Hematopoietic multipotent progenitor cell treated with erythropoietin and hydrocortisone succinate and interleukin-3 and kit ligand, for 6 days (in vitro differentiated cells): ENCODE data around the gene C2orf69.
A peak's percentile ranks its signal among the peaks of the same experiment; 100 is the strongest.

Source experiments
- DNase-seq: peaks from one replicate; pipeline ENCODE4 v3.0.0-alpha.2; 2015

The C2orf69 gene

DNA sequence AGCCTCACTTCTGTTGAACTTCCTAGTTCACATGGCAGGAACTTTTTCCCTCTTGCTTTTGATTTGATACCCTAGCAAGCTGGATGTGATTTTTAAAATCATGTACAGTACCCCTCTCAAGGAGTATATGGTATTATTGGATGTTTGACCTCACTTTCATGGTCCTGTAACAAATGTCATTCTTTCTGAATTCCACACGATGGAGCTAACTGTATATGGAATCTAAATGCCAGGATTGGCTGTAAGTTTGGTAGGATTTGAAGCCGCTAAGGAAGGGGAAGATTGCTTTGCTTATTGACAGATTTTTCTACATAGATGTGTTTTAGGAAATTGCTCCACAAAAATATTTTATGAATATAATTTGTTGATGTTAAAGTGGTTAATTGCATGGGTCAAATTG, 62.6 kb downstream of the C2orf69 start:
- DNase-seq, result peak; percentile 29

DNA sequence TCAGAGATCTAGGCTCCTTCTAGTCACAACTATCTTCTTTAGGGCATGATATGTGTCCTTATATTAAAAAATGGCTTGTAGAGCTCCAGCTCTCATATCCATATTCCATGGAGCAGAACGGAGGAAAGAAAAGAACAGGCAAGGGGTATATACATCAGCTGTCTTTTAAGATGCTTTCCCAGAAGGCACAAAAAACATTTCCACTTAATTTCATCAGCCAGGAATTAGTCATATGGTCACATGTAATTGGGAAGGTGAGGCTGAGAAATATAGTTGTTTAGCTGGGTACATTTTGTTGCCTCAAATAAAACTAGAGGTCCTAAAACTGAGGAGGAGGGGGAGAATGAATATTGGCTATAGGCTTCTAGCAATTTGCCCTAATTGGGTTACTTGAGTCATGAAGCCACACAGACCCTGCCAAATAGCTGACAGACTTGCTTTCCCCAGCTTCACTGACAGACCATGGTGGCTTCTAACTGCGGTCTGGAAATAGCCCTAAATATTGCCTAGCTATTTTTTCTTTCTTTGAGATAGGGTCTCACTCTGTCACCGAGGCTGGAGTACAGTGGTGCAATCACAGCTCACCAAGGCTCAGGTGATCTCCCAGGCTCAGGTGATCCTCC, 64.3 kb downstream of the C2orf69 start:
- DNase-seq, result no peak
